GM18861 (cell line): ENCODE measurements around the gene CACNB2.

Experiments
- ATAC-seq: cut with Tn5 transposase; IDR thresholded peaks from one replicate; pipeline ENCODE4 v1.9.1; 2021; ENCODE audit not compliant: unreplicated experiment

Gene CACNB2

DNA sequence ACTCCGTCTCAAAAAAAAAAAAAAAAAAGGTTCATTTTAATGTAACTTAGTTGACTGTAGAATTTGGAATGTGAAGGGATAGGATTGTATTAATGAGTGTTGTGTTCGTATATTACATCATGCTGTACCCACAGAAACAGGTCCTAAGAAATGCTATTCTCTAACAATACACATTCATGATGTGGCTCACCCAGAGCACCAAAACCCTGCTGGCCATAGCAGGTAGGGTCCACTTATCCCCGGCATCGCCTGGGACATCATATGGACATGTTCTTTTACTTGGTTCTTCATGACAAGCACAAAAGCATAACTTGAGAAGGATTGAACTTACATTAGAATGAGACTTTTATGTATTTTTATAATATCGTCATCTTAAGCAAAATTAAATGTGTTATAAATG, 241.5 kb downstream of the CACNB2 start:
- no peak for ATAC-seq

- no peak for ATAC-seq
Measured at GRCh38 chr10:18397906-18398305, 257.7 kb downstream of the CACNB2 start.

GRCh38 chr10:18399158-18399557, 258.9 kb downstream of the CACNB2 start:
- ATAC-seq, result peak; percentile 89

- peak; percentile 32 for ATAC-seq
Measured at GRCh38 chr10:18400201-18400905, 260.1 kb downstream of the CACNB2 start.

- no peak for ATAC-seq
Measured at GRCh38 chr10:18400906-18401245, 260.7 kb downstream of the CACNB2 start.

DNA sequence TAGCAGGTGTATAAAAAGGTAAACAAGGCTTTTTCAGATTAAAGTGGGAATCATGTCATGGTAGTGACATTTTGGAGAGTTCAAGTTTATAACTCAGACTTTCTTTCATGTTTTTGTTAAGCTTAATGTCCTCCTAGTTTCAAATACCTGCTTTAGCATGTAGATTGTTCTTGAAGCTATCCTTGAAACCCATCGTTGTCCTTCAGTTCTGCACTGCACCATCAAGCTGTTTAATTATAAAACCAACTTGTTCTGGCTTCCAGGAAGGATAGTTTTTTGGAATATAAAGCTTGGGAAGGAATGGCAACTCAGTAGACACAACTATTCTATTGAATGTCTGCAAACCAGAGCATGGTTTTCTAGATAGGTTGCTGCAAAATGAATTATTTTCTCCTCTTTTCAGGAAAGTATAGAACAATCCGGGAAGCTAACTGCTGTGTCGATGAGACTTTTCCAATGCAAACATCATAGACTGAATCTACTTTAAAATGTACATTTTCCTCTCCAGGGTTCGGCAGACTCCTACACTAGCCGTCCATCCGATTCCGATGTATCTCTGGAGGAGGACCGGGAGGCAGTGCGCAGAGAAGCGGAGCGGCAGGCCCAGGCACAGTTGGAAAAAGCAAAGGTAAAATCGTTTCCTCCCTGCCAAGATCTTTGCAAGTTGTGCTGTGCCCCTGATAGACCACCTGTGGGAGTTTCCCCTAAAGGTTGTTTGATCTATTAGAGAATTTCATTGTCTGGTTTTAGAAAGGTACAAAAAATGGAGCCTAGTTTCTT, 261.4 kb downstream of the CACNB2 start:
- ATAC-seq, result no peak

DNA sequence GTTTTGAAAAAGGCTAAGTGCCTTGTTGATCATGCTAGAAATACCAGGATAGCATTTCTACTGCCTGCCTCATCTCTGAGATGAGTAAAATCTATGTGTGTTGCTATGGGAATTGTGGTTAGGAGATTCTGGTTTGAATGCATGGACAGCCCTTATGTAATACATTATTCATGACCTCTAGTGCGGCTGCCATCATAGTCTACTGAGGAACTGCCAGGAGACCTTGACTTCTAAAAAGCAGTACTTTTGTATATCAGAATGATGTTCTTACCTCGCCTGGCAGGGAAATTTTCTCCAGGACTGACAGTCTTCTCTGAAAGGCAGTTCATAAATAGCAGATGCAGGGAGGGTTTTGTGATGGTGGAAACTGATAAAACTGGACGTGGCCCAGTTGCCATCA, 262.6 kb downstream of the CACNB2 start:
- ATAC-seq, result no peak

DNA sequence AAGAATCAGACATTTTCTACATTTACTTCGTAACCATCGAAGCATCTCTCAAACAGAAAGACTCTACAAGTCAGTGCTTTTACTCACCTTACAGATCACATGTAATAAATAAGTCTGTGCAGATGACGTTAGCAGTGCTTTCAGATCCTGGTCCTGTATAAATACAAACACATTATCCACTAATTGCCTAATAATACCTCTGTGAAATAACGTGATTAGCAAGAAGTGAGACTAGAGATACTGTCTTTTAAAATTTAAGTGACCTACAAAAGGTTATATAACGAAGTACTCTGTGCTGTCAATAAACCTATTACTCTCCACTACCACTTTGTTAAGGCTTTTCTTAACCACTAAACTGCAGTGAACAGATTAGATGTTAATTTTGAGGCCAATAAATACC, 264.3 kb downstream of the CACNB2 start:
- no peak for ATAC-seq

- no peak for ATAC-seq
Measured at GRCh38 chr10:18406136-18406535, 265.9 kb downstream of the CACNB2 start.

GRCh38 chr10:18409599-18410397, 269.6 kb downstream of the CACNB2 start:
- no peak for ATAC-seq

DNA sequence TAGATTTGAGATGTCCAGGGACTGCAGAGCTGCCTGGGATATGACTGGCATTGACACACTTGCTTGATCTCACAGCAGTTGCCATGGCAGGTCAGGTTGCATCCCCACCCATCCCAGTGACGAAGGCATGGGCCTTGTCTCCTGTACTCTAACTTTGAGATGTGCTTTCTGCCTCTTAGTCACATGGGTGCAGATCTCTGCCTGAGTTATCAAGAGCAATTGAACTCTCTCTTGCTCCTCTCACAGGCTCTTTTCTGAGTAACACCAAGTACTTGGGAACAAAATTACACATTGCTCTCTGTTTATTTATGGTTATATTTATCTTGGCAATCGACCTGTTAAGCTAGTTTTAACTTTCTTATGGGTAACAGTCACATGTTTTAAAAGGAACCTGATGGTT, 273.8 kb downstream of the CACNB2 start:
- no peak for ATAC-seq

DNA sequence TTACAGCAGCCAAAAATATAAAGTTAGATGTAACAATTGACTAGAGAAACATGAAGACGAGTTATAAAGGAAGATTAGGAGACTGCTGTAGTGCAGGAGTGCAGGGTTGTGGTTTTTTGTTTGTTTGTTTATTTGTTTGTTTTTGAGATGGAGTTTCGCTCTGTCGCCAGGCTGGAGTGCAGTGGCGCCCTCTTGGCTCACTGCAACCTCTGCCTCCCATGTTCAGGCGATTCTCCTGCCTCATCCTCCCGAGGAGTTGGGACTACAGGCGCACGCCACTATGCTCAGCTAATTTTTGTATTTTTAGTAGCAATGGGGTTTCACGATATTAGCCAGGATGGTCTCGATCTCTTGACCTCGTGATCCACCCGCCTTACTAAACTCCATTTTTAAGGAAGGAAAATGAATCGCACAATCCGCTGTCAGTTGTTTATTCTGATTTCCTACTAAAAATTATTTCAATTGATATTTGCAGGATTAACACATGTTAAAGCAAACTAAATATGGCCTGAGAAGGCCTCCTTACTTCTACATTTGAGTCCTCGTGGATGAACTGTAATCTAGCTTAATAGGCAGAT, 277.8 kb downstream of the CACNB2 start:
- no peak for ATAC-seq

DNA sequence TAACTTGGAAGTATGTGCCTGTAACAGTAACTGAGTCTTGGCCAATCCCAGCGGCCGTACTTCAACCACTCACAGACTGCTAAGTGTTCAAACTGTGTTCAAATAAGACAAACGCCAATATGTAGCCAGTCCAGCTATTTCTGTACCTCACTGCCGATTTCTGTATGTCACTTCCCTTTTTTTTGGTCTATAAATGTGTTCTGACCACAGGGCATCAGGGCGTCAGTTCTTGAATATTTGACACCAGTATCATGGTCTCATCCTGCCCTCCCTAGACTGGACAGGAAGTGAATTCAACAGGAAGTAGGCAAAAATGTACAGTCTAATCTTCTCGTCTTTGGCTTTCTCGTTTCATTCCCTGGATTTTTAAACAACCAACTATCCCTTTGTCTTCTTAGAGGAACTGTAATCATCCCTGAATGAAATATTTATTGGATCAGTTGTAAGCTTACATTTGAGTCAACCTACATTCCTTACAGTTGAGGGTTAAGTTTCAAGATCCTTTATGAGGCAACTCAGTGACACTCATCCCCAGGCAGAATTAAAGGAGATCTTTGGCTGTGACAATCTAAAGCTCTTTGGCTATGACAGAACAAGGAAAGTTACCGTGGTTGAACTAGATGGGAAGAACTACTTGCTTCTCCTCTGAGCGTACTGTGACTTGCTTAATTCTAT, 278.5 kb downstream of the CACNB2 start:
- ATAC-seq, result peak; percentile 72

- no peak for ATAC-seq
Measured at GRCh38 chr10:18419945-18420344, 279.7 kb downstream of the CACNB2 start.

GRCh38 chr10:18421726-18422293, 281.6 kb downstream of the CACNB2 start:
- ATAC-seq, result no peak

GRCh38 chr10:18423058-18423637, 282.9 kb downstream of the CACNB2 start:
- peak; percentile 41 for ATAC-seq

DNA sequence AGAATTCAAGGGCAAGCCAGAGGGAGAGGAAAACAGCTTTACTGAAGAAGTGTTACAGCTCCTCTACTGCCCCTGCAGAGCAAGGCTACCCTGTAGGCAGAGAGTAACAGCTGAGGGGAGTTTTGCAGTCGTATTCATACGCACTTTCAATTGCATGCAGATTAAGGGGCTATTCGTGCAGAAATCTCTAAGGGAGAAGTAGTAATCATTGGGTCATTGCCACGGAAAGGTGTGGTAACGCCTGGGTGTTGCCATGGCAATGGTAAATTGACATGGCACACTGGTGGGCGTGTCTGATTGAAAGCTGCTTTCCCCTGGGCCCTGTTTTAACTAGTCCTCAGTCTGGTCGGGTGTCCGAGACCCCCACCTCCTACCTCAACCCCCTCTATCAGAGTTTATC, 284.0 kb downstream of the CACNB2 start:
- no peak for ATAC-seq

DNA sequence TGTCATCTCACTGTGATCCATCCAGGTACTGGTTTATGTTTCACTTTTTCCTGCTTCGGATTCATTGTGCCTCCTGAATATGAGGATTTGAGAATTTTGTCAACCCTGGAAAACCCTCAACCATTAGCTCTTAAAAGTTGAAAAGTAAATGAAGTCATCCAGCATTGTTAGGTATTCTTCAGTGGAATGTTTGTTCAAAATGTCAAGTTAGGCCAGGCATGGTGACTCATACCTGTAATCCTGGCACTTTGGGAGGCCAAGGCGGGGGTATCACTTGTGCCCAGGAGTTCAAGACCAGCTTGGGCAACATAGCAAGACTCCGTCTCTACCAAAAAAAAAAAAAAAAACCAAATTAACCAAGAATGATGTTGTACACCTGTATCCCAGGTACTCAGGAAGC, 289.1 kb downstream of the CACNB2 start:
- no peak for ATAC-seq

GRCh38 chr10:18436902-18437301, 296.7 kb downstream of the CACNB2 start:
- no peak for ATAC-seq

GRCh38 chr10:18437486-18437885, 297.3 kb downstream of the CACNB2 start:
- no peak for ATAC-seq
